NT2/D1 (cell line): ENCODE results near the gene RTN3.

ENCODE experiments used
- DNase-seq: peaks from one replicate; pipeline ENCODE4 v3.0.0-alpha.2; 2011; ENCODE audit warnings: low read depth, low spot score
- H3K27me3 ChIP-seq: 2 replicates; pipeline ENCODE4 v1.6.0; 2011; ENCODE audit warnings: mild to moderate bottlenecking; ENCODE audit not compliant: insufficient read length, insufficient read depth
- H3K36me3 ChIP-seq: 2 replicates; pipeline ENCODE4 v1.6.1; 2011; ENCODE audit warnings: mild to moderate bottlenecking, low read length, mixed read lengths; ENCODE audit not compliant: insufficient read depth, insufficient read length
- H3K4me1 ChIP-seq: 2 replicates; pipeline ENCODE4 v1.5.1; 2011; ENCODE audit not compliant: insufficient read depth, insufficient read length
- H3K4me3 ChIP-seq: 2 replicates; pipeline ENCODE4 v1.5.1; 2011; ENCODE audit warnings: low read depth; ENCODE audit not compliant: insufficient read length
- H3K9ac ChIP-seq: 2 replicates; pipeline ENCODE4 v1.6.0; 2011; ENCODE audit warnings: low read depth; ENCODE audit not compliant: insufficient read length
- H3K9me3 ChIP-seq: 2 replicates; pipeline ENCODE4 v1.5.1; 2011; ENCODE audit warnings: mild to moderate bottlenecking, low read length; ENCODE audit not compliant: insufficient read depth
- SUZ12 ChIP-seq: IDR thresholded peaks from 2 replicates; pipeline ENCODE4 v1.6.1; 2011; ENCODE audit not compliant: insufficient read length, insufficient read depth; ENCODE audit errors: extremely low read depth
- YY1 ChIP-seq: IDR thresholded peaks from 2 replicates; pipeline ENCODE4 v1.6.1; 2011; ENCODE audit not compliant: insufficient read length, insufficient read depth
- ZNF274 ChIP-seq: IDR thresholded peaks from 2 replicates; pipeline ENCODE4 v1.6.1; 2011; ENCODE audit warnings: mild to moderate bottlenecking, low read depth, low read length

RTN3 gene

GRCh38 chr11:63795066-63795465 is 113.8 kb downstream of the RTN3 start:
- peaks cover 22% of the 10 kb centered on the region for H3K9me3 ChIP-seq
- no peak for TF ChIP-seq SUZ12
- TF ChIP-seq ZNF274, result no peak
- TF ChIP-seq YY1, result no peak

GRCh38 chr11:63800921-63801320 is 119.6 kb downstream of the RTN3 start:
- no peak for DNase-seq
- Histone ChIP-seq H3K9me3 (no peaks in the 10 kb centered on the region), H3K27me3 (no peaks in the 10 kb centered on the region), H3K4me3 (no peak overlapping the region), H3K36me3 (no peaks in the 10 kb centered on the region), H3K4me1 (peaks cover under 1% of the 10 kb centered on the region), H3K9ac (no peak overlapping the region)
- TF ChIP-seq SUZ12 (no peak), YY1 (no peak), ZNF274 (no peak)

More at GRCh38 chr11:63795066-63795465, 113.8 kb downstream of the RTN3 start:
- no peak overlapping the region for H3K9ac ChIP-seq
- H3K4me3 ChIP-seq, result no peak overlapping the region
- DNase-seq, result no peak
- H3K27me3 ChIP-seq, result no peaks in the 10 kb centered on the region
- H3K36me3 ChIP-seq, result no peaks in the 10 kb centered on the region
- no peaks in the 10 kb centered on the region for H3K4me1 ChIP-seq

- no peaks in the 10 kb centered on the region for H3K36me3 ChIP-seq
- no peak for DNase-seq
- no peaks in the 10 kb centered on the region for H3K27me3 ChIP-seq
- no peak overlapping the region for H3K9ac ChIP-seq
- no peak for TF ChIP-seq SUZ12
- TF ChIP-seq YY1, result no peak
- TF ChIP-seq ZNF274, result no peak
- no peaks in the 10 kb centered on the region for H3K9me3 ChIP-seq
- no peak overlapping the region for H3K4me3 ChIP-seq
- H3K4me1 ChIP-seq, result peaks cover 5% of the 10 kb centered on the region
These were observed 121.5 kb downstream of the RTN3 start for GRCh38 chr11:63802637-63803414.

GRCh38 chr11:63804259-63804658 is 123.0 kb downstream of the RTN3 start:
- TF ChIP-seq YY1 (no peak), ZNF274 (no peak), SUZ12 (no peak)
- Histone ChIP-seq H3K9ac (no peak overlapping the region), H3K4me1 (peaks cover 5% of the 10 kb centered on the region), H3K36me3 (no peaks in the 10 kb centered on the region), H3K9me3 (no peaks in the 10 kb centered on the region), H3K27me3 (no peaks in the 10 kb centered on the region), H3K4me3 (no peak overlapping the region)
- DNase-seq, result no peak

DNA sequence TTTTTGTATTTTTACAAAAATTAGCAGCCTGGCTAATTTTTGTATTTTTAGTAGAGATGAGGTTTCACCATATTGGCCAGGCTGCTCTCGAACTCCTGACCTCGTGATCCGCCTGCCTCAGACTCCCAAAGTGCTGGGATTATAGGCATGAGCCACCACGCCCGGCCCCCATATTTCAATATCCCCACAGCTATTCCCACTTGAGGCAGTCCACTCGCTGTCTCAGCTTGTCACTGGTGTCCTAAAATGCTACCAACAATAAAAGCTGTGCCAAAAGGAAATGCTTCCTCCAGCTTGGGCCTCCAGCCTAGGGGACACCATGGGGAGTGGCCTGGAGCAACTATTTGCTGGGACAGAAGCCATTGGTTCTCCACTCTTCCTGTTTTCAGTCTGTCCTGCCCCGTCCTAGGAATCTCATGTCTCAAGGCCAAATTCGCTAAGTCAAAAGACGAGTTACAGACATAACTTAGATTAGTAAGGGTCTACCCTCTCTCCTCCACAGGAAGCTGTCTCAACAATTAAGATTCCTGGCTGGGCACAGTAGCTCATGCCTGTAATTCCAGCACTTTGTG is 124.6 kb downstream of the RTN3 start:
- DNase-seq, result no peak
- no peak overlapping the region for H3K9ac ChIP-seq
- no peaks in the 10 kb centered on the region for H3K27me3 ChIP-seq
- H3K36me3 ChIP-seq, result no peaks in the 10 kb centered on the region
- H3K4me3 ChIP-seq, result no peak overlapping the region
- TF ChIP-seq ZNF274 (no peak), SUZ12 (no peak)
- no peaks in the 10 kb centered on the region for H3K9me3 ChIP-seq
- peaks cover 5% of the 10 kb centered on the region for H3K4me1 ChIP-seq
